GM12864 (cell line): ENCODE results near the gene LAGE3.

Experiments used
- DNase-seq: peaks from one replicate; pipeline ENCODE4 v3.0.0-alpha.2; 2011; ENCODE audit warnings: low read depth
- H3K4me3 ChIP-seq: 2 replicates; pipeline ENCODE4 v1.5.1; 2011; ENCODE audit warnings: mild to moderate bottlenecking, low read depth, low read length, control low read depth
- TF ChIP-seq, protein P1 (sequence below): IDR thresholded peaks from 2 replicates; pipeline ENCODE4 v1.5.1; 2011; ENCODE audit warnings: low read depth, mild to moderate bottlenecking, moderate library complexity, low read length, control low read depth, inconsistent platforms; ENCODE audit errors: missing control alignments

LAGE3 gene

DNA sequence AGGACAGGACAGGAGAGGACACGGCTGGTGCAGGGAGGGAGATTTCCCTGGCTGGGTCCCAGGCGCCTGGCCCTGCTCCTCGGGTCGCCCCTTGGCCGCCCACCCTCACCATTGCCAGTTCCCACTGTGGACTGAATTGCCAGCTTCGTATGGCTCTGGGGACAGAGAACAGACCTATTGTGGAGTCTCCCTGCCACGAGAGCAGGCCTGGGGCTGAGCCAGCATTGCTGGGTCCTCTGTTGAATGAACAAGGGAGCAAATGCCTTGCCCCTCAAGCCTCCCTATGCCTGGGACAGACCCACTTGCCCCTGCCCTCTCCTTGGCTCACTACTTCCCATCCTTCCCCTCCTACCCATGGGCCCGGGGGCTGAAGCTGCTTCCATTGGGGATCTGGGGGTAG, 16.7 kb downstream of the LAGE3 start:
- no peak for DNase-seq
- TF ChIP-seq, protein P1, sequence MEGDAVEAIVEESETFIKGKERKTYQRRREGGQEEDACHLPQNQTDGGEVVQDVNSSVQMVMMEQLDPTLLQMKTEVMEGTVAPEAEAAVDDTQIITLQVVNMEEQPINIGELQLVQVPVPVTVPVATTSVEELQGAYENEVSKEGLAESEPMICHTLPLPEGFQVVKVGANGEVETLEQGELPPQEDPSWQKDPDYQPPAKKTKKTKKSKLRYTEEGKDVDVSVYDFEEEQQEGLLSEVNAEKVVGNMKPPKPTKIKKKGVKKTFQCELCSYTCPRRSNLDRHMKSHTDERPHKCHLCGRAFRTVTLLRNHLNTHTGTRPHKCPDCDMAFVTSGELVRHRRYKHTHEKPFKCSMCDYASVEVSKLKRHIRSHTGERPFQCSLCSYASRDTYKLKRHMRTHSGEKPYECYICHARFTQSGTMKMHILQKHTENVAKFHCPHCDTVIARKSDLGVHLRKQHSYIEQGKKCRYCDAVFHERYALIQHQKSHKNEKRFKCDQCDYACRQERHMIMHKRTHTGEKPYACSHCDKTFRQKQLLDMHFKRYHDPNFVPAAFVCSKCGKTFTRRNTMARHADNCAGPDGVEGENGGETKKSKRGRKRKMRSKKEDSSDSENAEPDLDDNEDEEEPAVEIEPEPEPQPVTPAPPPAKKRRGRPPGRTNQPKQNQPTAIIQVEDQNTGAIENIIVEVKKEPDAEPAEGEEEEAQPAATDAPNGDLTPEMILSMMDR = no peak
- no peak overlapping the region for H3K4me3 ChIP-seq

DNA sequence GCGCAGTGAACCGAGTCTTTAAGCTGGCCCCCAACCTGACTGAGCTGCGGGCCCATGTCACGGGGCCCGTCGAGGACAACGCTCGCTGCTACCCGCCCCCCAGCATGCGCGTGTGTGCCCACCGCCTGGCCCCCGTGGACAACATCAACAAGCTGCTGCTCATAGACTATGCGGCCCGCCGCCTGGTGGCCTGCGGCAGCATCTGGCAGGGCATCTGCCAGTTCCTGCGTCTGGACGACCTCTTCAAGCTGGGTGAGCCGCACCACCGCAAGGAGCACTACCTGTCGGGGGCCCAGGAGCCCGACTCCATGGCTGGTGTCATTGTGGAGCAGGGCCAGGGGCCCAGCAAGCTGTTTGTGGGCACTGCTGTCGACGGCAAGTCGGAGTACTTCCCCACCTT, 18.8 kb downstream of the LAGE3 start:
- no peak for DNase-seq
- TF ChIP-seq, protein P1 = no peak
- H3K4me3 ChIP-seq = no peak overlapping the region

DNA sequence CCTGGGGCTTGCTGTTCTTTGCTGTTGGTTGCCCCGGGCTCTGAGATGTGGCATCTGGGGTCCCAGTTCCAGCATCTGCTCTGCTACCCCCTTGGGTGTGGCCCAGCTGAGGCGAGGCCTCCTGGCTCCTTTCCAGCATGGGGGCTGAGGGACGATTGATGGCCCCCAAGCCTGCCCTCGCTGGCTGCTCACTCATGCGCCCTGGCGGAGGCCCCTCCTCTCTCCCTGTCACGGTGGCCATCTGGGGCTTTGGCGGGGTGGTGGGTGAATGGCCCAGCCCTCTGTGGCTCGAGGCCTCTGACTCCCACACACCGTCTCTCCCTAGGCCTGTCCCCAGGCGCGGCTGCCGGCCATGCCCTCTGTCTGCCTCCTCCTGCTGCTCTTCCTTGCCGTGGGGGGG, 19.2 kb downstream of the LAGE3 start:
- H3K4me3 ChIP-seq = peak overlapping the region; percentile 75
- DNase-seq = no peak
- TF ChIP-seq, protein P1 = no peak

DNA sequence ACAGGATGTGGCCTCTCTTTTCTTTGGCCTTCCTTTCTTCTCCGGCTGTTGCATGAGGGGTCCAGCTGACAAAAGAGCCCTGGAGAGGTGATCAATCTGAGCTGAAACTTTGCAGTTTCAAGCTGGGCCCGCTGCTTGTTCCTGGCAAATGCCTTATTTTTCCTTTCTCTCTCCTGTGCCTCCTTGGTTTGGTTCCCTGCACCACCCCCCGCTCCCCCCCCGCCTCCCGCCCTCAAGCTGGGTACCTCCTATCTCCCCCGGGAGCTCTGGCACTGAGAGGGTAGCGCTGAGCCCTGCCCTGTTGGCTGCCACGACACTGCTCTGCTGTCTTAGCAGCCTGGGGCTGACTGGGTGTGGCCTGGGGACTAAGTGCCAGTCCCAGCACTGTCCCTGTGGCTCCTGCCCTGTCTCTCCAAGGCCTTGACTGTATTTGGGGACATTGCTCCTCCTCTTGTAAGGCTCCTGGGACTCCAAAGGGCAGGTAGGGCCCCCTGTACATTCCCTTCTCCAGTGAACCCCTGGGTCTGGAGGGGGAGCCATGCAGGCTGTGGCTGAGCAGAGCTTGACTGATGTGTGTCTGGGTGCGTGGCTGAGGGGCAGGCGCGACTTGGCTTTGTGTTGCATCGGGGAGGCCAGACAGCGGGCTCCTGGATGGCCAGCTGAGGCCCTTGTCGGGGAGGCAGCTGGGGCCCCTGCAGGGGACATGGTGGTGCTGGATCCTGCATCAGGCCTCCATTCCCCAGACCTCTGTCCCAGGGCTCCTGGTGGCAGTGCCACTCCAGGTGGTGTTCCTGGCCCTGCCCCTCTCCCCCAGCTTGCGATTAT, 19.9 kb downstream of the LAGE3 start:
- TF ChIP-seq, protein P1 = no peak
- DNase-seq = no peak
- H3K4me3 ChIP-seq = peak overlapping the region; percentile 75

DNA sequence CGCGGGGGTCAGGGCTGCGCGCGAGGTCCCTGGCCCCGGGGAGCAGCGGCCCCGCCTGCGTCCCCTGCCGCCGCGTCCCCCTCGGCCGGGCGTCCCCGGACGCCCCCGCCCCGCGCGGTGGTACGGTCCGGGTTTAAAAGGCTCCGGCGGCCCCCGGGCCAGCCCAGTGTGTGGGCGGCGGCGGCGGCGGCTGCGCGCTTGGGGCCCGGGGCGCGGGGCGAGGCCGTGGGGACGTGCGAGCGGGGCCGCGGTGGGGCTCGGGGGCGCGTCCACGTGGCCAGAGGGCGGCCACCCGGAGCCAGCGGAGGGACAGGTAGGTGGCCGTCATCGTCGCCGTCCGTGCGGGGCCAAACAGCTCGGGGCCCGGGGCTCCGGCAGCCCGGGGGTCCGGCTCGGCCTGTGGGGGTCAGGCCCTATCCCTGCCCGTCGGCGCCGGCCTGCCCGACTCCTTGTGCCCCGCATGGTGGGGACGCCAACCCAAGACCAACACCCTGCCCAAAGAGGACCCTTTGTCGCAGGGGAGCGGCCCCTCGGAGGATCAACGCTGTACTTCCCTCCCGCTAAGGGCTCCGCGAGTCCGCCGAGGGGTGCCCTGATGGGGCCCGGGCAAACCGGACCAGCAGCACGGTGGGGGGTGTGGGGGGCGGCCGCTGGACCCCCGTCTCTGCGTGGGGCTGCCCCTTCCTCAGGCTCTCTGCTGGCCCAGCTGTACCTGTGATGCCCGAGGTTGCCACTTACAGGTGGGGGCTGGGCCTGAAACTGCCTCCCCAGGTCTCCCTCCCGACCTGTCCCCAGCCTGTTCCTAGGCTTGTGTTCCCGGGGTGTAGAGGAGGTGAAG, 20.7 kb downstream of the LAGE3 start, which contains the start of gene PLXNA3:
Gene PLXNA3 (plus strand): TSS at position 166 of the 838 bp plus-strand sequence. CDS start 1,903 bp downstream, outside the sequence.
- DNase-seq = no peak
- H3K4me3 ChIP-seq = peak within 1 kb of the TSS; percentile 75
- TF ChIP-seq, protein P1 = no peak

DNA sequence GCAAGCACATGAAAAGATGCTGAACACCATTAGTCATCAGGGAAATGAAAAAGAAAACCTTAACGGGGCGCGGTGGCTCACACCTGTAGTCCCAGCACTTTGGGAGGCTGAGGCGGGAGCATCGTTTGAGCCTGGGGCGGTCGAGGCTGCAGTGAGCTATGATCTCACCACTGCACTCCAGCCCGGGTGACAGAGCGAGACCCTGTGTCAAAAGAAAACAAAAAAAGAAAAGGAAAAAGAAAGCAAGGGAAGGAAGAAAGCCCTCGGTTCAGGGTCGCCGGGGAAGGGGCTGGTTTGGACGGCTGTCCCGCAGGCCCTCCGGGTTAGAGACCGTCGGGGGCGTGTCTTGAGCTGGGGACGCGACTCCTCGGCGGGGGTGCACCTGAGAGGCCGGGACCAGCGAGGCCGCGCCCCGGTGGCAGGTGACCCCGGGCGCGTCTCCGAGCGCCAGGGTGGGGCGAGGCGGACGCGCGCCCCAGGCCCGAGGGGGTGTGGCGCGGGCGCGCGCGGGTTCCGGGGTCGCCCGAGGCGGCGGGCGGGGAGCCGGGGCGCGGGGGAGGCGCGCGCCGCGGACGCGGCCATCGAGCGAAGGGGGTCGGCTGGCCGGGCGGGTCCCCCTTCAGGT, 21.5 kb downstream of the LAGE3 start:
- H3K4me3 ChIP-seq = peak overlapping the region; percentile 51
- no peak for DNase-seq
- TF ChIP-seq, protein P1 = no peak
